Skin epidermis (tissue), 12 donors: Measurements from ENCODE around the gene FMNL1.
A peak's percentile ranks its signal among the peaks of the same experiment; 100 is the strongest.
"Not testable (repeated sequence)": the region's sequence is repeated elsewhere in the genome, so short reads cannot be mapped to it uniquely, and the experiment has no call there.

Experiments
- H3K27ac ChIP-seq, 21 experiments: fragments of 200-600 bp; sonication (generic) in 11 of 21; one replicate each; pipeline ENCODE4 v1.5.0; 2020; ENCODE audit warnings: mild to moderate bottlenecking in 3 of 21, inconsistent platforms in 2 of 21, moderate library complexity in 2 of 21
- H3K4me3 ChIP-seq, 7 experiments: fragments of 200-600 bp; sonication (generic) in 2 of 7; one replicate each; pipeline ENCODE4 v1.5.0; 2020; ENCODE audit warnings: inconsistent platforms in 2 of 7, mild to moderate bottlenecking in 2 of 7, moderate library complexity in 1 of 7

FMNL1 gene, protein sequence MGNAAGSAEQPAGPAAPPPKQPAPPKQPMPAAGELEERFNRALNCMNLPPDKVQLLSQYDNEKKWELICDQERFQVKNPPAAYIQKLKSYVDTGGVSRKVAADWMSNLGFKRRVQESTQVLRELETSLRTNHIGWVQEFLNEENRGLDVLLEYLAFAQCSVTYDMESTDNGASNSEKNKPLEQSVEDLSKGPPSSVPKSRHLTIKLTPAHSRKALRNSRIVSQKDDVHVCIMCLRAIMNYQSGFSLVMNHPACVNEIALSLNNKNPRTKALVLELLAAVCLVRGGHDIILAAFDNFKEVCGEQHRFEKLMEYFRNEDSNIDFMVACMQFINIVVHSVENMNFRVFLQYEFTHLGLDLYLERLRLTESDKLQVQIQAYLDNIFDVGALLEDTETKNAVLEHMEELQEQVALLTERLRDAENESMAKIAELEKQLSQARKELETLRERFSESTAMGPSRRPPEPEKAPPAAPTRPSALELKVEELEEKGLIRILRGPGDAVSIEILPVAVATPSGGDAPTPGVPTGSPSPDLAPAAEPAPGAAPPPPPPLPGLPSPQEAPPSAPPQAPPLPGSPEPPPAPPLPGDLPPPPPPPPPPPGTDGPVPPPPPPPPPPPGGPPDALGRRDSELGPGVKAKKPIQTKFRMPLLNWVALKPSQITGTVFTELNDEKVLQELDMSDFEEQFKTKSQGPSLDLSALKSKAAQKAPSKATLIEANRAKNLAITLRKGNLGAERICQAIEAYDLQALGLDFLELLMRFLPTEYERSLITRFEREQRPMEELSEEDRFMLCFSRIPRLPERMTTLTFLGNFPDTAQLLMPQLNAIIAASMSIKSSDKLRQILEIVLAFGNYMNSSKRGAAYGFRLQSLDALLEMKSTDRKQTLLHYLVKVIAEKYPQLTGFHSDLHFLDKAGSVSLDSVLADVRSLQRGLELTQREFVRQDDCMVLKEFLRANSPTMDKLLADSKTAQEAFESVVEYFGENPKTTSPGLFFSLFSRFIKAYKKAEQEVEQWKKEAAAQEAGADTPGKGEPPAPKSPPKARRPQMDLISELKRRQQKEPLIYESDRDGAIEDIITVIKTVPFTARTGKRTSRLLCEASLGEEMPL

DNA sequence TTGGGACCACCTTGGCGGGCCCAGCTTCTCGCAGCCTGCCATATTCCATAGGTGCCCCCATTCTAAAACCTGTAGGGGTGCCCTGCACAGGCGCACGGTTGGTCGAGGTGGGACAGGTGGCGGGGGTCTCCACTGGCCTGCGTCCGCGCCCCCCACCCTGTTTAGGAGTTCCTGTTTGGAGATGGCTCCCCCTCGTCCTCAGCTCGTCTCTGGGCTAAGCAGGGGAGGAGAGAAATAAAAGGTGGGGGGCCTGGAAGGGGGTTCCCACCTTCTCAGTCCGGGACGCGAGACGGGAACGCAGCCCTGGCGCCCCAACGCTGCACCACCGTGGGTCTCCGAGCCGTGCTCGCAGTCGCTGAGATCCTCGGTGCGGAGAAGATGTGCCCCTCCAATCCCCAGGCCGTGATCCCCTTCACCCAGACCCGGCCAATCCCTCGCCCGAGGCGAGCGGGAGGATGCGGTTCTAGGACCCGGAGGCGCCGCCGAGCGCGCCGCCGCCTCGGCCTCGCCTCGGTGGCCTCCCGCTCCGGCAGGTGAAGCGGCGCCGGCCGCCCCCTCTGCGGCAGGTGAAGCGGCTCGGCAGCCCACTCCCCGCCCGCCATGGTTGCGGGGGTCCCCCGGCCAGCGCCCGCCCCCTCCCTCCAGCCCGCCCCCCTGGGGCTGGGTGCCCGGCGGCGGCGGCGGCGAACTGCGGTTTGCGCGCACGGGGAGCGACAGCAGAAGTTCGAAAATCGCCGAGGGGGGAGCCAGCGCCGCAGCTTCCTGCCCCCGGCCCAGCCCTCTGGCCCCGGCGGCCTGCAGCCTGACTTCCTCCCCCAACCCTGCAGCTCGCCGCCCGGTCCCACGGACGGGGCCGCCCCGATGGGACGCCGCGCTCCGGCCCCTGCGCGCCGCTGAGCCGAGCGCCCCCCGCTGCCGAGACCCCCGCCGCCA is at the start of gene FMNL1:
Gene FMNL1 (plus strand): TSS at position 805 of the 933 bp plus-strand sequence. CDS start 240 bp downstream, outside the sequence.
- Histone ChIP-seq H3K4me3 (peak within 1 kb of the TSS; percentile 35 to 64 (median 46)), H3K27ac (peak within 1 kb of the TSS; percentile 49 to 98 (median 87))

DNA sequence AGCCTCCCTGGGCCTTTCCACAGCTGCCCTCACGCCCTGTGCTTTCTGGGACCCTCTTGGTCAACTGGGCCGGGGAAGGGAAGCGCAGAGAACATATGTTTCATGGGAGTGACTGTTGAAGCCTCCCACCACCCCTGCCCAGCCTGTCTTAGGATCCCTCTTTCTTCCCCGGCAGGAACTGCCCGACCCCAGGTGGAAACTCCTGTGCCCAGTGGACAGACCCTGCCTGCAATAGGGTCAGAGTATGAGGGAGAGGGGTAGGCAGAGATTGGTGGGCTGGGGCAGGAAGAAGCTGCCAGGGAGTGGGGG is 49.5 kb upstream of the FMNL1 start:
- Histone ChIP-seq H3K27ac (peak overlapping the region; percentile 51 to 98 (median 92)), H3K4me3 (peak overlapping the region; percentile 9 to 33 (median 20))

DNA sequence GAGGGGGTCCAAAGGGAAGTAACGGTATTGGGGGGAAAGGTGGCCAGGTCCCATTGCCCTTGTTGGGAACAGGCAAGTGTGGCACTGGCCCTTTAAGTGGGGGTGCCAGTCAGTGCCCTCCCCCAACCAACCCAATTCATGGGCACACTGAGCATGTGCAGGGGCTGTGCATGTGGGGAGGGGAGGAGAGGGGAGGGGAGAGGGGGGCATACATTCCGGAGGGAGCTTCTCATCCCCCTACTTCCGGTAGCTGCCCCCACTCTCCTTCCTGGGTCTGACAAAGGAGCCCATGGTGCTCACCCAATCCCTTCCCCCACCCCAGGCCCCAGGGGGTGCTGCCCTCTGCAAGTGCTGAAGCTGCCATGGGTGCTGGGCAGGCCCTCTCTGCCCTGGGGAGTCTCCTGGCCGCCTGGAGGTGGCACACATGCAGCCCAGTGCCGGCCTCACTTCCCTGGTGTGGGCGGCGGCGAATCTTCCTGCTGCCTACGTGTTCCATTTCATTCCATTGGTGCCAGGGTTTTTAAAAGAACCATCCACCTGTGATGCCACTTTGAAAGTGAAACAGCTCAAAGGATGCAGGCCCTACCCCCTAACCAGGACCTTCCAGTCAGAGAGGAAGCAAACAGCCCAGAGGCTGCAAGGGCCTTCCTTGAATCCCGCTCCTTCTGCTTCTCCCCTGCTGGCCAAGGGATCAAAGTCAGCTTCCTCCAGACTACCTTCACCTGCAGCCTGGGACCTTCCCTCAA is 49.0 kb upstream of the FMNL1 start:
- Histone ChIP-seq H3K4me3 (peak overlapping the region; percentile 9 to 33 (median 20)), H3K27ac (peak overlapping the region; percentile 51 to 98 (median 92))

DNA sequence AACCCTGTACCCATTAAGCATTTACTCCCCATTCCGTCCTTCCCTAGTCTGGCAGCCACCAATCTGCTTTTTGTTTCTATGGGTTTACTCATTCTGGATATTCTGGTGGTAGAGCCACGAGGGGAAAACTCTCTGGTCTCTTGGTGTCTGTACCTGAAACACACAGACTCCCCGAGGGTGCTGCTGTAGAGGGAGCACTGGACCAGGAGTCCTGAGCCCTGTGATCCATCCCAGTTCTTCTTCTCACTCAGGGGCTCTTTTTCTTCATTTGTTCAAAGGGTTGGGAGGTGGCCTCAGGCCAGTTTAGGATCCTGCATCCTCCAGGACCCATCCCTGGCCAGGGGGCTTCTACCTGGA is 45.9 kb upstream of the FMNL1 start:
- Histone ChIP-seq H3K4me3 (no peak overlapping the region), H3K27ac (peak overlapping the region in 11 of 21 experiments; percentile 0 to 70 (median 47))

DNA sequence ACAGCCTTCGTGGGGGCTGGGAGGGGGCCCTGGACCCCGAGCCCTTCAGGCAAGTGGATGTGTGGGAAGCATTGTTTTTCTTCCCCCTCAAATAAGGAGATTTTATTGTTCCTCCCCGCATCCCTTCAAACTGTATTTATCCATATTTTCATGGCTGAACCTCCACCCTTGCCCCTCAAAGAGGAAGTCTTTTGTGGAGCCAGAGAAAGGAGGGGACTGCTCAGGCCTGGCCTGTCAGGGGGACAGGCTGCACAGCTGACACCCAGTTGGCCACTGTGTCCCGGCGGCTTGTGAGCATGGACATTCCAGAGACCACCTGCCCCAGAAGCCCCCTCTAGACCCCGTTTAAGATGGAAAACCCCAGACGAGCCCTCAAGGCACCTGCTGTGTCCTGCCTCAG is 44.1 kb upstream of the FMNL1 start:
- Histone ChIP-seq H3K27ac (no peak overlapping the region), H3K4me3 (no peak overlapping the region)

DNA sequence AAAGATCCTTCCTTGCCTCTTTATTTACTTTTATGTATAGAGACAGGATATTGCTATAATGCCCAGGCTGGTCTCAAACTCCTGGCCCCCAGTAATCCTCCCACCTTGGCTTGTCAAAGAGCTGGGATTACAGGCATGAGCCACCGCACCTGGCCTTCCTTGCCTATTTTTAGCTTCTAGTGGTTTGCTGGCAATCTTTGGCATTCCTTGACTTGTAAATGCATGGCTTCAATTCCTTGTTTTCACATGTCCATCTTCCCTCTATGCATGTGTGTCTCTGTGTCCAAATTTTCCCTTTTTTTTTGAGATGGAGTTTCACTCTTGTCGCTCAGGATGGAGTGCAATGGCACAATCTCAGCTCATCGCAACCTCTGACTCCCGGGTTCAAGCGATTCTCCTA is 37.5 kb upstream of the FMNL1 start:
- H3K27ac ChIP-seq: no peak overlapping the region

DNA sequence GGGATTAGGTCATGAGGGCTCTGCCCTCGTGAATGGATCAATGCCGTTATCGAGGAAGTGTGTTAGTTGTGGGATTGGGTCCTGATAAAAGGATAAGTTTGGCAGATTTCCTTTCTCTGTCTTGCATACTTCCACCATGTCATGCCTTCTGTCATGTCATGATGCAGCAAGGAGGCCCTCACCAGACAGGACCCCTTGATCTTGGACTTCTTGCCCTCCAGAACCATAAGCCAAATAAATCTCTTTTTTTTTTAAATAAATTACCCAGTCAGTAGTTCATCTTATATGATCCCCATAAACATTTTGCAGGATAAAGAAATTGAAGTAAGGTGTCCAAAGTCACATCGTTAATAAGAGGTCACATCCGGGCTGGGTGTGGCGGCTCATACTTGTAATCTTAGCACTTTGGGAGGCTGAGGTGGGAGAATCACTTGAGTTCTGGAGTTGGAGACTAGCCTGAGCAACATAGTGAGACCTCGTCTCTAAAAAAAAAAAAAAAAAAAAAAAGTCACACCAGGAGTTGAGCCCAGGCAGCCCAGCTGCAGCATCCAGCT is 34.8 kb upstream of the FMNL1 start:
- no peak overlapping the region for H3K4me3 ChIP-seq

More for the DNA sequence above, 37.5 kb upstream of the FMNL1 start:
- no peak overlapping the region for H3K4me3 ChIP-seq

DNA sequence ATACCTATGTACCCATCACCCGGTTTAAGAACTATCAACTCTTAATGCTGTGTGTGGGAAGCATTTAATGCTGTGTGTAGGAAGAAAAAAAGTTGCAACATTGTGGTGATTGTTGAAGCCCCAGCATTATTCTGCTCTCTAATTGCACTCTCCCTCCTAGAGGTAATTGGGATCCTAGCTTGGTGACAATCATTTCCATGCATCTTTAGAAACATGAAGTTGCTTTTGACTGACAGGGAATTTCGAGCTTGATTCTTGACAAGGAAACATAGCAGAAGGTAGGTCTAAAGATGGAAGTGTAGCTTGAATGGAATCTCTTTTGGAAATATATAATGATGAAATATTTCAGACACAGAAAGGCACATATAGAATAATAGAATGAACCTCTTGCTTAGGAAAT is 32.7 kb upstream of the FMNL1 start:
- H3K27ac ChIP-seq: no peak overlapping the region
- H3K4me3 ChIP-seq: no peak overlapping the region

More for the DNA sequence above, 34.8 kb upstream of the FMNL1 start:
- no peak overlapping the region for H3K27ac ChIP-seq

DNA sequence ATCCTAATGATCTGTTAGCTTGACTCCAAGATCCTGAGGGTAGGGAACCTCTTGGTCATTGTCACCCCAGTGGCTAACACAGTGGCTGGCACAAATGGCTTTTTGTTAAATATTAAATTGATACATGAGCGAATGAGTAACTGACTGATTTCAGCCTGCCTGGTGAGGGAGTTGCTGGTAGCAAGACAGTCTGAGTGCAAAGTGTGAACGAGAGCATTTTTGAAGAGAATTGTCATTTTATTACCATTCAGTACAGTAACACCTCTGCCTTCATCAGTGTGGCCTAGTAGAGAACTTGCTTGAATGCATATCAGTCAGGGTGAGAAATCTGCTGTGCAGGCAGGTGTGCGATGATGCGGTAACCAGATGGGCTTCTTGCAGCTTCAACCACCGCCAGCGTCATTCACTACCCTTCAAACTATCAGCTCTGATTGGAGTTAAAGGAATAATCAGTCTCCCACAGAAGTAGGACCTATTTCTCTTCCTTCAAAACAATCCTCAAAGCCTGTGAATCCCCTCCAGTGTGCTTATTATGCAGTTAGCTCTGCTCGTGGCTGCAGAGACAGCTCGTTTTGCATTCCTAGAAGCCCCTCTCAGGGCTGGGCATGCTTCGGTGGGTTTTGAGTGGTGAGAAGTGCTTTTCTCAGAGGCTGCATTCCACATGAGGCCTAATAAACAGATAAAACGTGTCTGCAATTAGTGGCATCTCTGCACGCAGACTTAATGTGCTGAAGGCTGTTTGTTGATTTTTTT is 31.0 kb upstream of the FMNL1 start:
- H3K27ac ChIP-seq: no peak overlapping the region
- H3K4me3 ChIP-seq: no peak overlapping the region

DNA sequence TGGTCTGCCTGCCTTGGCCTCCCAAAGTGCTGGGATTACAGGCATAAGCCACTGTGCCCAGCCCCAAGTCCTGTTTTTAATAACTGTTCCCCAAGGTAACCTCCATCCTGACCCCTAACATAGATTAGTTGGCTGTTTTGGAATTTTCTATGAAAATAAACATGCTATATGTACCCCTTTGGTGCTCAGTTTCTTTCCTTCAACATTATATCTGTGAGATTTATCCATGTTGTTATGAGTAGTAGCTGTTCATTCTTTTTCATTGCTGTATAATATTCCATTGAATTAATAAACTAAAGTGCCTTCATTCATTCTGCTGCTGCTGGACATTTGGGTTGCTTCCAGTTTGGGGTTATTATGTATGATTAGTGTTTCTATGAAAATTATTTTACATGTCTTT is 26.3 kb upstream of the FMNL1 start:
- Histone ChIP-seq H3K27ac (no peak overlapping the region), H3K4me3 (no peak overlapping the region)

DNA sequence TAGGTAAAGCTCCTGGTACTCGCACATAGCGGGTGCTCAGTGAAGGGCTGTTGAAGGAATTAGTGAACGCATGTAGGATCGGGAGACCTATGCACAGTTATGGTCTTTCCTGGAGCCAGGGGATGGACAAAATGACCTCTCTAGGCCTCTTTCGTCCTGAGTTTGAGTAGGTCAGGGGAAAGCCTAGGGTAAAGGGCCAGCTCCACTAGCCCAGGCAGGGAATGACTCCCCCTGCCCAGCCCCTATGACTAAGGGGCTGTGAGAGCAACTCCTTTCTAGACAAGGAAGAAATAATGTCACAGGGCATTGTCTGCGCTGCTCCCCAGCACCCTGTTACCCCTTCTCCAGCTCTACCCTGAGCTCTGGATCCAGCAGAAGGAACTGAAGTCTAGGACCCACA is 24.6 kb upstream of the FMNL1 start:
- H3K4me3 ChIP-seq: no peak overlapping the region
- peak overlapping the region in 5 of 21 experiments; percentile 0 to 60 (median 48) for H3K27ac ChIP-seq

DNA sequence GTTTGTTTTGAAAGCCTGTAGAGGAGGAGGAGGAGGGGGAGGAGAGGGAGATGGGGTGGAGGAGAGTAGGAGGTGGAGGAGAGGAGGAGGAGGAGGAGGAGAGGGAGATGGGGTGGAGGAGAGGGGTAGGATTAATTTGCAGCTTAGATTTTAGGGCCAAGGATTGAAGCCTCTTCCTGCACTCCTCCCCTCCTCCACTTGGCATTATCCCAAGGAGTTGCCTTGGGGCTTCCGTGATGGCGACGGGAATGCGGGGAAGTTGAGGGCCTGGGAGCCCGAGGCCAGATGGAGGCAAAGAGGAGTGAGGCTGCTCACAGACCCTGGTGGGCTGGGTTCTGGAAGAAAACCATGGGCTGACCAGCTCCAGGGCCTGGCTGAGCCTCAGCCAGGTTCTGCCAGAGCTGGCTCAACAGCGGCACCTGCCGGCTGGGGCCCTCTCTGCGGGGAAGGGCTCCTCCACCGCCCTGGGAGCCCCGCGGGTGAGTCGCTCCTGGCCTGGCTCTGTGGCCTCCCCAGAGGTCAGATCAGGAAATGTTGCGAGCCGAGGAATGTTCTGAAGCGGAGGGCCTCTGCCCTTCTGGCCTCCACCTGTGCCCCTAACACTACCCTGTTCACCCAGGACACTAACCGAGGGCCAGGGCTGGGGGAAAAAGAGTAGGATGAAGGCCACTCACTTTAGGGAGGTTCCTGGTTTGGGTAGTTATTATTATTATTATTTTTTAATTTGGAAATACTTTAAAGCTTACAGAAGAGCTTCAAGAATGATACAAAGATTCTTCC is 23.9 kb upstream of the FMNL1 start:
- peak overlapping the region in 1 of 7 experiments; percentile 2 for H3K4me3 ChIP-seq
- peak overlapping the region in 10 of 21 experiments; percentile 0 to 60 (median 38) for H3K27ac ChIP-seq

DNA sequence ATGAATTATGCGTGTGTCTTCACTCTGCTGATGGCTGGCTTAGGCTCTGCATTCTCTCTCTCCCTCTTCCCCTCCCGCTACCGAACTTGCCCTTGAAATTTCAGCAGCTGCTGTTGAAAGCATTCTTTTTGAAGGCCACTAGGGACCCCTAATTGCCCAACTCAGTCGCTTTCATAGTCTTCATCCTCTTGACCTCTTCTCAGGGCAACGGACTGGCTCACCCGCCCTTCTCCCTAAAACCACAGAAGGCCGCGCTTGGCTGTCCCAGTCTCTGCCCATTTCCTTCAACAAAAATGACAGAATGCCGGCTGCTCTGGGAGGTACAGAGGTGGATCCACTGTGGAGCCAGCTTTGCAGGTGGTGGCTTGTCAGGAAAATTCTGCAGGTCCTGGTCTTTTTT is 21.0 kb upstream of the FMNL1 start:
- no peak overlapping the region for H3K4me3 ChIP-seq
- peak overlapping the region in 1 of 21 experiments; percentile 39 for H3K27ac ChIP-seq

DNA sequence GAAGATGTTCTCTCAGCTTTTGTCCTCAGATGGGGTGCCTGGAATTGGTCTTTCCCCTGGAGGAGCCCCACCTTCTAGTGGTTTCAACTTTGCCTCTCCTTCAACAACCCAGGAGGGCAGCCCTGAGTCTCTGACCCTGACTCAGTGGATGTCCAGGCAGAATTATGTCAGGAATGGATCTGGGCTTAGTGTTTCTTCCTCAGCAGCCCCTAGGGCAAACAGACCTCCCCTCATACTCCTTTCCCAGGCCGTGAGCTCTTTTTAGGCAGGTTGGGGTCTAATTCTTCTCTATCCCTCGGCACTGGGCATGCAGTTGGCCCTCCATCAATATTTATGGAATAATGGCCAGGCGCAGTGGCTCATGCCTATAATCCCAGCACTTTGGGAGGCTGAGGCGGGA is 20.2 kb upstream of the FMNL1 start:
- Histone ChIP-seq H3K4me3 (no peak overlapping the region), H3K27ac (peak overlapping the region in 3 of 21 experiments; percentile 36 to 62 (median 38))

DNA sequence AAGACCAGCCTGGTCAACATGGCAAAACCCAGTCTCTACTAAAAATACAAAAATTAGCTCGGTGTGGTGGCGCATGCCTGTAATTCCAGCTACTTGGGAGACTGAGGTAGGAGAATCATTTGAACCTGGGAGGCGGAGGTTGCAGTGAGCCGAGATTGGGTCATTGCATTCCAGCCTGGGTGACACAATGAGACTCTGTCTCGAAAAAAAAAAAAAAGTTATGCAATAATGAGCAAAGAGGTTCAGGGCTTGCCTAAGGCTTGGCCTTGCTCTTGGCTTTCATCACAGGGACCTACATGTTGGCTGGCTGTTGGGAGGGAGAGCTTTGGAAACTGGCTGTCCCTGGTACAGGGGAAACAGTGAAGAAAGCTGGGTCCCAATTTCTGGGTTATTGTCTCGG is 19.8 kb upstream of the FMNL1 start:
- not testable (repeated sequence) for H3K4me3 ChIP-seq
- peak overlapping the region in 2 of 21 experiments; percentile 36 to 62 for H3K27ac ChIP-seq

DNA sequence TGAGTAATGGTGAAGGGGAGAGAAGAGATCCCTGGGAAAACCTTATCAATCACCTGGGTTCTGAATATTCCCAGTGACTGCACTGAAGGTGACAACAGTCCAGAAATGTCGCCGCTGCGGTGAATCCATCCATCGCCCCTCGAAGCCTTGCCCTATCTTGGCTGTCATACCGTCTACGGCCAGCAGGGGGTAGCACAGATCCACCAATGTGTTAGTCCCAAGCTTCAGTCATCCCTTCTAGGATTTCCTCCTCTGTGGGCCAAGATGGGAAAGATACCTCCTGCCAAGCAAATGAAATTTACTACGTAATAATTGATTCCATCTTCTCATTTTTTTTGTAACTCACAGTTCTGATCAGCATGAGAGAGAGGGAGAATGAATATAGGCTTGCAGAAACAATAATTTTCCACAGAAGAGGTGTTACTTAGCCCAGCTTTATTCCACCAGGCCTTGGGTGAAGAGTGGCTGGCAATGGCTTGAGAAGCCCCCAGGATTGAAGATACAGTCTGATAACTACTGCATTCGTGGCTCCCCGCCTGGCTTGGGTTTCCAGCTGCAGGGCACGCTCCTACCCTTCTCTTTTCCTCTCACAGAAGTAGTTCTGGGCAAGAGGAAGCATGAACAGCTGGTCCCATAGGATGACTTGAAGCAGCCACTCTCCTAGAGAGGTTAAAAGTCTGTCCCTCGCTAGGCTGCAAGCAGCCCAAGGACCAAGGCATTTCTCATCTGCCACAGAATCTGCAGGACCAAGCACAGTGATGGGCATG is 2.6 kb upstream of the FMNL1 start:
- peak overlapping the region in 6 of 21 experiments; percentile 2 to 98 (median 66) for H3K27ac ChIP-seq
- H3K4me3 ChIP-seq: no peak overlapping the region
